Esophagus (tissue), 2 donors: ENCODE data around the gene DGCR2. TPM values are rescaled to one million over a fixed set of nuclear protein-coding genes. Genes with fewer than 3 reads are reported as not detected.

ENCODE experiments used
- H3K27ac ChIP-seq, 2 donors: one replicate each; pipeline ENCODE4 v1.5.1; 2013; ENCODE audit warnings: low read depth in 2 of 2, mild to moderate bottlenecking in 2 of 2, inconsistent platforms in 1 of 2, low read length in 1 of 2, moderate library complexity in 1 of 2
- H3K27me3 ChIP-seq, 2 donors: one replicate each; pipeline ENCODE4 v1.6.1; 2013; ENCODE audit warnings: low read length in 2 of 2, control low read depth in 1 of 2, mild to moderate bottlenecking in 1 of 2; ENCODE audit not compliant: insufficient read depth in 2 of 2, control insufficient read depth in 1 of 2
- H3K36me3 ChIP-seq, 2 donors: one replicate each; pipeline ENCODE4 v1.6.1; 2013; ENCODE audit warnings: low read length in 1 of 2; ENCODE audit not compliant: control insufficient read depth in 2 of 2, insufficient read depth in 2 of 2
- H3K4me1 ChIP-seq, 2 donors: one replicate each; pipeline ENCODE4 v1.6.1; 2013; ENCODE audit warnings: low read length in 1 of 2; ENCODE audit not compliant: control insufficient read depth in 2 of 2, insufficient read depth in 2 of 2
- H3K4me3 ChIP-seq, 2 donors: one replicate each; pipeline ENCODE4 v1.5.1; 2013; ENCODE audit warnings: low read length in 2 of 2, mild to moderate bottlenecking in 2 of 2, low read depth in 1 of 2, moderate library complexity in 1 of 2
- H3K9me3 ChIP-seq, 2 donors: one replicate each; pipeline ENCODE4 v1.6.1; 2013; ENCODE audit warnings: mild to moderate bottlenecking in 2 of 2, low read depth in 1 of 2, low read length in 1 of 2, moderate library complexity in 1 of 2; ENCODE audit not compliant: control insufficient read depth in 2 of 2, insufficient read depth in 1 of 2
- WGBS, 2 donors: extraction: QIAGEN DNeasy Blood & Tissue Kit; methylation state at CpG; one replicate each; pipeline ENCODE4 v1.1.7; 2013; 5-methylcytosine and 5-hydroxymethylcytosine counted together
- polyA plus RNA-seq, 2 donors: library from polyadenylated mRNA; stranded (reverse); fragments of 200-250 nt; gene quantifications; one replicate each; pipeline ENCODE4 v1.2.3, GENCODE V29; 2013
- donor health status: healthy with polysubstance abuse.
- donor health status: Bipolar disorder and iron deficiency.

Gene DGCR2
- polyA plus RNA-seq, 2 donors, result 32.2 to 32.9 TPM

GRCh38 chr22:19064354-19065054 is 57.7 kb downstream of the DGCR2 start:
- no peak overlapping the region for H3K4me3 ChIP-seq
- no peaks in the 10 kb centered on the region for H3K9me3 ChIP-seq
- H3K27me3 ChIP-seq, result no peaks in the 10 kb centered on the region
- WGBS, 2 donors, result 94 to 95% methylated on average over 19 of the region's 19 CpGs
- peaks cover 0 to 3% of the 10 kb centered on the region in 2 donors for H3K4me1 ChIP-seq
- peaks cover 11 to 57% of the 10 kb centered on the region in 2 donors for H3K36me3 ChIP-seq
- no peak overlapping the region for H3K27ac ChIP-seq

GRCh38 chr22:19063581-19064353 is 58.4 kb downstream of the DGCR2 start:
- Histone ChIP-seq H3K9me3 (no peaks in the 10 kb centered on the region), H3K36me3 (peaks cover 11 to 61% of the 10 kb centered on the region in 2 donors), H3K27ac (no peak overlapping the region), H3K4me3 (no peak overlapping the region), H3K27me3 (no peaks in the 10 kb centered on the region), H3K4me1 (peaks cover 0 to 3% of the 10 kb centered on the region in 2 donors)
- 84 to 87% methylated on average over 8 of the region's 8 CpGs for WGBS, 2 donors

- Histone ChIP-seq H3K27ac (no peak overlapping the region), H3K4me1 (peaks cover 0 to 7% of the 10 kb centered on the region in 2 donors), H3K9me3 (no peaks in the 10 kb centered on the region), H3K4me3 (no peak overlapping the region), H3K36me3 (peaks cover 11 to 67% of the 10 kb centered on the region in 2 donors), H3K27me3 (no peaks in the 10 kb centered on the region)
- 62 to 89% methylated on average over 8 of the region's 8 CpGs for WGBS, 2 donors
Observed at GRCh38 chr22:19062943-19063308, 59.3 kb downstream of the DGCR2 start.

GRCh38 chr22:19062139-19062942 is 59.9 kb downstream of the DGCR2 start:
- no peaks in the 10 kb centered on the region for H3K27me3 ChIP-seq
- no peaks in the 10 kb centered on the region for H3K9me3 ChIP-seq
- 64 to 74% methylated on average over 12 of the region's 12 CpGs for WGBS, 2 donors
- H3K36me3 ChIP-seq, result peaks cover 11 to 73% of the 10 kb centered on the region in 2 donors
- no peak overlapping the region for H3K4me3 ChIP-seq
- H3K27ac ChIP-seq, result no peak overlapping the region
- peaks cover 0 to 7% of the 10 kb centered on the region in 2 donors for H3K4me1 ChIP-seq

- 83 to 86% methylated on average over 6 of the region's 6 CpGs for WGBS, 2 donors
- peaks cover 0 to 4% of the 10 kb centered on the region in 2 donors for H3K4me1 ChIP-seq
Observed at GRCh38 chr22:19061471-19062138, 60.6 kb downstream of the DGCR2 start.

GRCh38 chr22:19060356-19061009 is 61.7 kb downstream of the DGCR2 start:
- no peaks in the 10 kb centered on the region for H3K9me3 ChIP-seq
- peaks cover 14 to 76% of the 10 kb centered on the region in 2 donors for H3K36me3 ChIP-seq

More at GRCh38 chr22:19061471-19062138, 60.6 kb downstream of the DGCR2 start:
- Histone ChIP-seq H3K9me3 (no peaks in the 10 kb centered on the region), H3K36me3 (peaks cover 14 to 75% of the 10 kb centered on the region in 2 donors), H3K27me3 (no peaks in the 10 kb centered on the region), H3K27ac (no peak overlapping the region), H3K4me3 (no peak overlapping the region)

GRCh38 chr22:19059481-19060278 is 62.5 kb downstream of the DGCR2 start:
- 89% methylated on average over 19 to 20 of the region's 20 CpGs for WGBS, 2 donors
- Histone ChIP-seq H3K36me3 (peaks cover 12 to 70% of the 10 kb centered on the region in 2 donors), H3K9me3 (no peaks in the 10 kb centered on the region), H3K27me3 (no peaks in the 10 kb centered on the region), H3K27ac (peak overlapping the region in 1 of 2 donors; percentile 54), H3K4me3 (no peak overlapping the region), H3K4me1 (peaks cover 0 to 4% of the 10 kb centered on the region in 2 donors)

More at GRCh38 chr22:19060356-19061009, 61.7 kb downstream of the DGCR2 start:
- H3K4me1 ChIP-seq, result peaks cover 0 to 4% of the 10 kb centered on the region in 2 donors
- H3K27ac ChIP-seq, result peak overlapping the region in 1 of 2 donors; percentile 46
- H3K4me3 ChIP-seq, result no peak overlapping the region
- no peaks in the 10 kb centered on the region for H3K27me3 ChIP-seq
- 66 to 80% methylated on average over 15 of the region's 15 CpGs for WGBS, 2 donors

- WGBS, 2 donors, result 78 to 82% methylated on average over 16 of the region's 16 CpGs
- no peak overlapping the region for H3K27ac ChIP-seq
- no peak overlapping the region for H3K4me3 ChIP-seq
- H3K4me1 ChIP-seq, result peaks cover 0 to 4% of the 10 kb centered on the region in 2 donors
- no peaks in the 10 kb centered on the region for H3K9me3 ChIP-seq
- H3K27me3 ChIP-seq, result no peaks in the 10 kb centered on the region
- peaks cover 8 to 63% of the 10 kb centered on the region in 2 donors for H3K36me3 ChIP-seq
Observed at GRCh38 chr22:19058713-19059451, 63.3 kb downstream of the DGCR2 start.
